Osteocyte (in vitro differentiated cells): Measurements from ENCODE around the gene MARCHF10. TPM values are rescaled to one million over a fixed set of nuclear protein-coding genes. Genes with fewer than 3 reads are reported as not detected.

Experiments used
- DNase-seq: peaks from one replicate; pipeline ENCODE4 v3.0.0; 2021; ENCODE audit warnings: mixed read lengths; ENCODE audit not compliant: unreplicated experiment; ENCODE audit errors: extremely low spot score
- H3K27ac Mint-ChIP-seq: one replicate; pipeline ENCODE4 v1.8.0; 2021; ENCODE audit warnings: mild to moderate bottlenecking, mixed read lengths; ENCODE audit not compliant: unreplicated experiment
- H3K27me3 Mint-ChIP-seq: one replicate; pipeline ENCODE4 v1.8.0; 2021; ENCODE audit warnings: mixed read lengths; ENCODE audit not compliant: unreplicated experiment
- H3K36me3 Mint-ChIP-seq: one replicate; pipeline ENCODE4 v1.8.0; 2021; ENCODE audit warnings: mixed read lengths; ENCODE audit not compliant: unreplicated experiment
- H3K4me1 Mint-ChIP-seq: one replicate; pipeline ENCODE4 v1.8.0; 2021; ENCODE audit warnings: mixed read lengths; ENCODE audit not compliant: unreplicated experiment
- H3K4me3 Mint-ChIP-seq: one replicate; pipeline ENCODE4 v1.8.0; 2021; ENCODE audit warnings: mild to moderate bottlenecking, moderate library complexity, mixed read lengths; ENCODE audit not compliant: unreplicated experiment
- H3K9me3 Mint-ChIP-seq: one replicate; pipeline ENCODE4 v1.8.0; 2021; ENCODE audit warnings: mixed read lengths; ENCODE audit not compliant: unreplicated experiment
- total RNA-seq: library from RNA; stranded (reverse); gene quantifications from 2 replicates; pipeline ENCODE4 v1.2.1, GENCODE V29; 2021
- TF ChIP-seq, protein P1 (sequence below): fragments of 200-600 bp; sonication (generic); IDR thresholded peaks from 2 replicates; pipeline ENCODE4 v1.5.0; 2021; ENCODE audit warnings: antibody characterized with exemption, mild to moderate bottlenecking, moderate library complexity

The MARCHF10 gene
- total RNA-seq, 1 donor from 2014 or later, result not detected

- no peak overlapping the region for H3K4me3 Mint-ChIP-seq
- no peak overlapping the region for H3K27ac Mint-ChIP-seq
- H3K4me1 Mint-ChIP-seq, result peaks cover 20% of the 10 kb centered on the region
- TF ChIP-seq, protein P1, sequence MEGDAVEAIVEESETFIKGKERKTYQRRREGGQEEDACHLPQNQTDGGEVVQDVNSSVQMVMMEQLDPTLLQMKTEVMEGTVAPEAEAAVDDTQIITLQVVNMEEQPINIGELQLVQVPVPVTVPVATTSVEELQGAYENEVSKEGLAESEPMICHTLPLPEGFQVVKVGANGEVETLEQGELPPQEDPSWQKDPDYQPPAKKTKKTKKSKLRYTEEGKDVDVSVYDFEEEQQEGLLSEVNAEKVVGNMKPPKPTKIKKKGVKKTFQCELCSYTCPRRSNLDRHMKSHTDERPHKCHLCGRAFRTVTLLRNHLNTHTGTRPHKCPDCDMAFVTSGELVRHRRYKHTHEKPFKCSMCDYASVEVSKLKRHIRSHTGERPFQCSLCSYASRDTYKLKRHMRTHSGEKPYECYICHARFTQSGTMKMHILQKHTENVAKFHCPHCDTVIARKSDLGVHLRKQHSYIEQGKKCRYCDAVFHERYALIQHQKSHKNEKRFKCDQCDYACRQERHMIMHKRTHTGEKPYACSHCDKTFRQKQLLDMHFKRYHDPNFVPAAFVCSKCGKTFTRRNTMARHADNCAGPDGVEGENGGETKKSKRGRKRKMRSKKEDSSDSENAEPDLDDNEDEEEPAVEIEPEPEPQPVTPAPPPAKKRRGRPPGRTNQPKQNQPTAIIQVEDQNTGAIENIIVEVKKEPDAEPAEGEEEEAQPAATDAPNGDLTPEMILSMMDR, result no peak
- DNase-seq, result no peak
- H3K27me3 Mint-ChIP-seq, result no peaks in the 10 kb centered on the region
- H3K9me3 Mint-ChIP-seq, result no peaks in the 10 kb centered on the region
- peaks cover 34% of the 10 kb centered on the region for H3K36me3 Mint-ChIP-seq
These were observed 141.9 kb downstream of the MARCHF10 start for GRCh38 chr17:62666061-62666800.

- H3K36me3 Mint-ChIP-seq, result peaks cover 35% of the 10 kb centered on the region
These were observed 142.5 kb downstream of the MARCHF10 start for GRCh38 chr17:62665599-62665998.

GRCh38 chr17:62664336-62665120, 143.6 kb downstream of the MARCHF10 start:
- no peak overlapping the region for H3K4me3 Mint-ChIP-seq
- peaks cover 35% of the 10 kb centered on the region for H3K36me3 Mint-ChIP-seq
- TF ChIP-seq, protein P1, result no peak
- H3K4me1 Mint-ChIP-seq, result peaks cover 28% of the 10 kb centered on the region
- H3K27me3 Mint-ChIP-seq, result no peaks in the 10 kb centered on the region
- DNase-seq, result no peak
- peaks cover 6% of the 10 kb centered on the region for H3K9me3 Mint-ChIP-seq
- H3K27ac Mint-ChIP-seq, result no peak overlapping the region

More at GRCh38 chr17:62665599-62665998, 142.5 kb downstream of the MARCHF10 start:
- H3K9me3 Mint-ChIP-seq, result peaks cover 4% of the 10 kb centered on the region
- no peaks in the 10 kb centered on the region for H3K27me3 Mint-ChIP-seq
- H3K4me3 Mint-ChIP-seq, result no peak overlapping the region
- peaks cover 23% of the 10 kb centered on the region for H3K4me1 Mint-ChIP-seq
- DNase-seq, result no peak
- TF ChIP-seq, protein P1, result no peak
- no peak overlapping the region for H3K27ac Mint-ChIP-seq

DNA sequence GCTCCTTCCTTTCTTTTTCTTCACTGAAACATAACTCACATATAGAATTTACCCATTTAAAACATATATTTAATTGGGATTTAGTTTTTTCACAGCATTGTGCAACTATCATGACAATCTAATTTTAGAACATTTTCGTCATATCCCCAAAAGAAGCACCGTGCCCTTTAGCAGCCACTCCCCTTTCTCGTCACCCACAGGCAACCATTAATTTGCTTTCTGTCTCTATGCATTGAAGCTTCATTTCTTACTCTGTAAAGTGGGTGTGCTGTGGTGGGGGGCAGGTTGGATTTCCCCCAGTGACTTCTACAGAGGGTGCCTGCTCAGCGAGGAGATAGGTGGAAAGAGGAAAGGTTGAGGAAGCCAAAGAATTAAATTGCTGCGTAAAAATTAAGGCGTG, 144.8 kb downstream of the MARCHF10 start:
- Mint-ChIP-seq H3K9me3 (peaks cover 6% of the 10 kb centered on the region), H3K4me3 (no peak overlapping the region), H3K36me3 (peaks cover 37% of the 10 kb centered on the region), H3K4me1 (peaks cover 30% of the 10 kb centered on the region), H3K27ac (peak overlapping the region; percentile 41), H3K27me3 (no peaks in the 10 kb centered on the region)
- no peak for DNase-seq
- TF ChIP-seq, protein P1, result no peak

DNA sequence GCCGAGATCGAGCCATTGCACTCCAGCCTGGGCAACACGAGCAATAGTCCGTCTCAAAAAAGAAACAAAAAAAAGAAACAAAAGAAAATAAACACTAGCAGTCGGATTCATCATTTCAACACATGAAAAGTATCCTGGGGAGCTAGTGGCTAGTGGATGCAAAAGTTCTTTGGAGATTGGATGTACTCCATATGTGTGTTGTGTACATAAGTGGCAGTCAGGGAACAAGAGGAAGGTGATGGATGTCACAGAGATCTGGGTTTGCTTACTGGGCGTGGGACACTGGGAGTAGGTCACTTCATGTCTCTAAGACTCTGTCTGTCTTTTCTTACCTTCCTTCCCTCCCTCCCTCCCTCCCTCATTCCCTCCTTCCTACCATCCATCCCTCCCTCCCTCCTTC, 145.3 kb downstream of the MARCHF10 start:
- peaks cover 6% of the 10 kb centered on the region for H3K9me3 Mint-ChIP-seq
- H3K27me3 Mint-ChIP-seq, result no peaks in the 10 kb centered on the region
- H3K27ac Mint-ChIP-seq, result peak overlapping the region; percentile 75
- H3K4me1 Mint-ChIP-seq, result peaks cover 30% of the 10 kb centered on the region
- peaks cover 37% of the 10 kb centered on the region for H3K36me3 Mint-ChIP-seq
- TF ChIP-seq, protein P1, result no peak
- no peak for DNase-seq
- no peak overlapping the region for H3K4me3 Mint-ChIP-seq
